Endothelial cell (in vitro differentiated cells): Measurements from ENCODE around the gene ZRANB3. TPM values are rescaled to one million over a fixed set of nuclear protein-coding genes. Genes with fewer than 3 reads are reported as not detected.

Source experiments
- DNase-seq: peaks from one replicate; pipeline ENCODE4 v3.0.0; 2021; ENCODE audit warnings: low spot score
- H3K27ac Mint-ChIP-seq: one replicate; pipeline ENCODE4 v1.8.0; 2021; ENCODE audit warnings: mixed read lengths, inconsistent platforms; ENCODE audit not compliant: unreplicated experiment
- H3K27me3 Mint-ChIP-seq: one replicate; pipeline ENCODE4 v1.8.0; 2021; ENCODE audit warnings: mild to moderate bottlenecking, moderate library complexity, mixed read lengths, inconsistent platforms; ENCODE audit not compliant: unreplicated experiment
- H3K36me3 Mint-ChIP-seq: one replicate; pipeline ENCODE4 v1.8.0; 2021; ENCODE audit warnings: mild to moderate bottlenecking, low read depth, mixed read lengths, inconsistent platforms; ENCODE audit not compliant: unreplicated experiment
- H3K4me1 Mint-ChIP-seq: one replicate; pipeline ENCODE4 v1.8.0; 2021; ENCODE audit warnings: mild to moderate bottlenecking, mixed read lengths, inconsistent platforms; ENCODE audit not compliant: unreplicated experiment
- H3K4me3 Mint-ChIP-seq: one replicate; pipeline ENCODE4 v1.8.0; 2021; ENCODE audit warnings: mild to moderate bottlenecking, mixed read lengths, inconsistent platforms; ENCODE audit not compliant: unreplicated experiment
- H3K9me3 Mint-ChIP-seq: one replicate; pipeline ENCODE4 v1.8.0; 2021; ENCODE audit warnings: mixed read lengths, inconsistent platforms; ENCODE audit not compliant: unreplicated experiment
- total RNA-seq: library from RNA; stranded (reverse); fragmentation: NEBNext Ultra II Directional; extraction: Animal tissue kit (Norgen Biotek cat#: 25700); gene quantifications from one replicate; pipeline ENCODE4 v1.2.1, GENCODE V29; 2021; ENCODE audit not compliant: unreplicated experiment
- TF ChIP-seq, protein P1 (sequence below): fragments of 200-600 bp; sonication (generic); IDR thresholded peaks from one replicate; pipeline ENCODE4 v1.5.0; 2021; ENCODE audit warnings: antibody characterized with exemption; ENCODE audit not compliant: unreplicated experiment

The ZRANB3 gene
- total RNA-seq, 1 donor from 2014 or later: 9.4 TPM

DNA sequence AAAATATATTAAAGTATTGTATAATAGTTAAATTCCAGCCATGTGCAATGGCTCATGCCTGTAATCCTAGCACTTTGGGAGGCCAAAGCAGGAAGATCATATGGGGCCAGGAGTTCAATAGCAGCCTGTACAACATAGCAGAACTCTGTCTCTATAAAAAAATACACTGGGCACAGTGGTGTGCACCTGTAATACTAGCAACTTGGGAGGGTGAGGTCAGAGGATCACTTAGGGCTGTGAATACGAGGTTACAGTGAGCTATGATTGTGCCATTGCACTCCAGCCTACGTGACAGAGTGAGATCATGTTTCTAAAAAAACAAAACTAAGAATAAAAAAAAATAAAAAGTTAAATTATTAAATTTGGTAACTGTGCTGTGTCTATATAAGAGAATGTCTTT, 36.1 kb downstream of the ZRANB3 start:
- Mint-ChIP-seq H3K9me3 (no peaks in the 10 kb centered on the region), H3K36me3 (peaks cover 14% of the 10 kb centered on the region), H3K27me3 (no peaks in the 10 kb centered on the region), H3K27ac (no peak overlapping the region), H3K4me3 (no peak overlapping the region), H3K4me1 (no peaks in the 10 kb centered on the region)
- TF ChIP-seq, protein P1, sequence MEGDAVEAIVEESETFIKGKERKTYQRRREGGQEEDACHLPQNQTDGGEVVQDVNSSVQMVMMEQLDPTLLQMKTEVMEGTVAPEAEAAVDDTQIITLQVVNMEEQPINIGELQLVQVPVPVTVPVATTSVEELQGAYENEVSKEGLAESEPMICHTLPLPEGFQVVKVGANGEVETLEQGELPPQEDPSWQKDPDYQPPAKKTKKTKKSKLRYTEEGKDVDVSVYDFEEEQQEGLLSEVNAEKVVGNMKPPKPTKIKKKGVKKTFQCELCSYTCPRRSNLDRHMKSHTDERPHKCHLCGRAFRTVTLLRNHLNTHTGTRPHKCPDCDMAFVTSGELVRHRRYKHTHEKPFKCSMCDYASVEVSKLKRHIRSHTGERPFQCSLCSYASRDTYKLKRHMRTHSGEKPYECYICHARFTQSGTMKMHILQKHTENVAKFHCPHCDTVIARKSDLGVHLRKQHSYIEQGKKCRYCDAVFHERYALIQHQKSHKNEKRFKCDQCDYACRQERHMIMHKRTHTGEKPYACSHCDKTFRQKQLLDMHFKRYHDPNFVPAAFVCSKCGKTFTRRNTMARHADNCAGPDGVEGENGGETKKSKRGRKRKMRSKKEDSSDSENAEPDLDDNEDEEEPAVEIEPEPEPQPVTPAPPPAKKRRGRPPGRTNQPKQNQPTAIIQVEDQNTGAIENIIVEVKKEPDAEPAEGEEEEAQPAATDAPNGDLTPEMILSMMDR: no peak
- no peak for DNase-seq

DNA sequence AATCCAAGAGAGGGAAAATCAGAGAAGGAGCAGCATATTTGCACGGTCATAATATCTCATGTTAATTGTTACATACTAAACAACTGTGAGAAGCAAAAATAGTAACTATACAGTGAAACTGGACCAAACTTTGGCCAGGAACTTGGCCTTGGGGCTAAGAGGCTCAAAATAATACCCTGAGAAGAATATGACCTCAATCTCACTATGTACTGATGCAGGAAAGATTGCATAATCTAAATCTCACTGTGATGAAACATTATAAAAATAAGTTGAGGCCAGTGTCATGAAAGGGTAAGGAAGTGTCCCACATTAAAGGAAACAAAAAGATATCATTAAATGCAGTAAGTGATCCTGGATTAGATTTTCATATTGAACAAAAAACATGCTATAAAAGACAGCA, 36.5 kb downstream of the ZRANB3 start:
- no peaks in the 10 kb centered on the region for H3K9me3 Mint-ChIP-seq
- TF ChIP-seq, protein P1: no peak
- no peak overlapping the region for H3K4me3 Mint-ChIP-seq
- H3K27me3 Mint-ChIP-seq: no peaks in the 10 kb centered on the region
- peaks cover 10% of the 10 kb centered on the region for H3K36me3 Mint-ChIP-seq
- no peaks in the 10 kb centered on the region for H3K4me1 Mint-ChIP-seq
- no peak for DNase-seq
- H3K27ac Mint-ChIP-seq: no peak overlapping the region

DNA sequence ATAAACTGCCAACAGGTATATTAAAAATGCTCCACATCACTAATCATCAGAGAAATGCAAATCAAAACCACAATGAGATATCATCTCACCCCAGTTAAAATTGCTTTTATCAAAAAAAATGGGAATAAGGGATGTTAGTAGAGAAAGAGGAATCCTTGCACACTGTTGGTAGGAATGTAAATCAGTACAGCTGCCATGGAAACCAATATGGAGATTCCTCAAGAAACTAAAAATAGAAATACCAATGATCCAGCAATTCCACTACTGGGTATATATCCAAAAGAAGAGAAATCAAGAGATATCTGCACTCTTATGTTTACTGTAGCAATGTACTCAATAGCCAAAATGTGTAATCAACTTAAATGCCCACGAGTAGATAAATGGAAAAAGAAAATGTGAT, 40.6 kb downstream of the ZRANB3 start:
- Mint-ChIP-seq H3K4me3 (no peak overlapping the region), H3K27ac (no peak overlapping the region), H3K27me3 (no peaks in the 10 kb centered on the region), H3K9me3 (no peaks in the 10 kb centered on the region), H3K4me1 (no peaks in the 10 kb centered on the region), H3K36me3 (peaks cover 8% of the 10 kb centered on the region)
- no peak for DNase-seq
- TF ChIP-seq, protein P1: no peak

DNA sequence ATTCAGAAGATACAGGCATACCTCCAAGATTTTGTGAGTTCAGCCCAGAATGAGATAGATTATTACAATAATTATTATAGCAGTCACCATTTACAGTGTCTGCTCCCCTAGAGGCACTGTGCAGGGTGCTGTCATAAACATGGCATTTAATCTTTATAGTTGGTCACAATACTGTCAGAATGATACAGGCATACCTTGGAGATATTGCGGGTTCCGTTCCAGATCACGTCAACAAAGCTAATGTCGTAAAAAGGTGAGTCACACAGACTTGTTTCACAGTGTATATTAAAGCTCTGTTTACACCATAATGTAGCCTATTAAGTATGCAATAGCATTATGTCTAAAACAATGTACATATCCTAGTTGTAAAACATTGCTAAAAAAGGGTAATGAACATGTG, 45.6 kb downstream of the ZRANB3 start:
- TF ChIP-seq, protein P1: no peak
- Mint-ChIP-seq H3K36me3 (peaks cover 12% of the 10 kb centered on the region), H3K27ac (no peak overlapping the region), H3K27me3 (no peaks in the 10 kb centered on the region), H3K4me3 (no peak overlapping the region), H3K4me1 (no peaks in the 10 kb centered on the region), H3K9me3 (no peaks in the 10 kb centered on the region)
- DNase-seq: no peak

DNA sequence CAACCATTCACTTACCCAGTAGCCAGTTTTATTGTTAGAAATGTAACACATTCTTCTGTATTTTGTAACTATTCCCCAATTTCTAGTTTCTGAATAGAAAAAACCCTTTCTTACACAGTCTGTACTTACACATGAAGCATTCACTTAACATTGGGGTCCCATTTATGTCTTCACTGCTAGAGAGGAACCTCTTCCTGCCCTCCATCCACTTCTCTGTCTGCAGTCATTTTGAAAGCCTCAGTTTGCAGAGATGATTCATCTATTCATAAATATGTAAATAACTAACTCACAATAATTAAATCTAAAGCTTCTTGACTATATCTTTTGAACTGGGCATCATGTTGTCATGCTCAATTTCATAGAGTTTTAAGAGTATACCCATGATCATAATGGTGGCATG, 55.9 kb downstream of the ZRANB3 start:
- H3K9me3 Mint-ChIP-seq: no peaks in the 10 kb centered on the region
- no peaks in the 10 kb centered on the region for H3K36me3 Mint-ChIP-seq
- H3K27ac Mint-ChIP-seq: no peak overlapping the region
- no peak overlapping the region for H3K4me3 Mint-ChIP-seq
- H3K4me1 Mint-ChIP-seq: no peaks in the 10 kb centered on the region
- DNase-seq: no peak
- H3K27me3 Mint-ChIP-seq: no peaks in the 10 kb centered on the region
- TF ChIP-seq, protein P1: no peak
